ENCODE data around the gene GOLGB1.

GOLGB1 gene

GRCh38 chr3:121621491-121621890 lies 128.1 kb downstream of the GOLGB1 start:
- POLR2A ChIA-PET, result no interaction called here
- H3K4me3 ChIP-seq (ENCODE audit: low read depth, low read length), result no peak overlapping the region
- CTCF ChIA-PET, result no interaction called here
- no peak for TF ChIP-seq CTCF (IDR thresholded peaks at IDR 0.05; ENCODE audit: insufficient read depth, low read length, missing control alignments)
- DNase-seq (ENCODE audit: low read depth, low spot score), result no peak

GRCh38 chr3:121619691-121620090 lies 129.8 kb downstream of the GOLGB1 start:
- ChIA-PET CTCF (interaction anchor here (0.6 kb wide), 1 partner anchor 73 kb away, joined by 3 read pairs; no protein-coding TSS in a partner anchor), POLR2A (no interaction called here)
- no peak for DNase-seq (ENCODE audit: low read depth, low spot score)
- no peak for TF ChIP-seq CTCF (IDR thresholded peaks at IDR 0.05; ENCODE audit: insufficient read depth, low read length, missing control alignments)
- H3K4me3 ChIP-seq (ENCODE audit: low read depth, low read length), result no peak overlapping the region

Measured in AG04449 (cell line).